GM18517 (cell line): ENCODE data around the gene LTBP2.

ENCODE experiments used
- ATAC-seq: cut with Tn5 transposase; IDR thresholded peaks from one replicate; pipeline ENCODE4 v1.9.1; 2021; ENCODE audit warnings: mild to moderate bottlenecking, moderate library complexity; ENCODE audit not compliant: unreplicated experiment

LTBP2 gene

DNA sequence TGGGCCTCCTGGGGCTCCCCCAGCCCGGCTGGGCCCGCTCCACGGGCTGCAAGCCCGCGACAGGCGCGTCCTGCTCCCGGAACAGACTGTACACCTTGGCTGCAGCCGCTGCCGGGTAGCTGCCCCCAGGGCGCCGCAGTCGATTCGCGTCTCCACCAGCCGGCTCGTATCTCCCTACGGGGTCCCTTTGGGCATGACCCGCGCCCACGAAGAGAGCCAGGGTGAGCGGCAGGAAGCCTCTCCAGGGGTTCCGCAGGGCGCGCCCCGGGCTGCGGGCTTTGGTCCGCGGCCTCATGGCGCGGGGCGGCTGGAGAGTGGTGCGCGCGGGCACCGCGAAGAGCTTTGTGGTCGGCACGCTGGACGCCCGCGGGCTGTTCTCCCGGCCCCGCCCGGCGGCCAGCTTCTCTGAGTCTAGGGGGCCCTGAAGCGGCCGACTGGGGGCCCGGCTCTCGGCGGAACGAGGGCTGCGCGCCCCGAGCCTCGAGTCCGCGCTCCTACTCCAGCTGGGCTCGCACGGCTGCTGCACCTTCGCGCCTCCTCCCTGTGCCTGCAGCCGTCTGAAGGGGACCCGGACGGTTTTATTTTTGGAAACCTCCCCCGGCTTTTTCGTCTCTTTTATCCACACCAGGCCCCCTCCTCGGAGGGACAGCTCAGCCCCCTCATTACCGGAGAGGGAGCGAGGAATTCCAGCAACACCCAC, at the start of gene LTBP2:
Gene LTBP2 (minus strand): TSS at position 588 of the 700 bp plus-strand sequence. CDS start 293 bp downstream, at position 295.
- no peak for ATAC-seq

DNA sequence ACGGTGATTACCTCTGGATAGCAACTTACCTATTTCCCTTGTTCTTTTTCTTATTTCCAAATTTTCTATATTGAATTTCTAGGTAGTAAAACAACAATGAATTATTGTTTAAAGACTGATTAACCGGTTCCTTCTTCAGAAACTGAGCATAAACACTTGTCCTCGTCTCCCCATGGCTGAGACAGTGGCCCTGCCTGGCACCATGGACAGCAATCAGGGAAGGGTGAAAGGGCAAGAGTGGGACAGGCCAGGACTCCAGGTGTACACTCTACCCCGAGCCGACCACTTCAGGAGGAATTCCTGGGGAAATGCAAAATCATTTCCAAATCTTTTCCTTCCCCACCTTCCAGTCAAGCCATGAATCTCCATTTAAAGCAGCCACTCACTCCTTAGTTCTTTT, 48.8 kb upstream of the LTBP2 start:
- no peak for ATAC-seq

DNA sequence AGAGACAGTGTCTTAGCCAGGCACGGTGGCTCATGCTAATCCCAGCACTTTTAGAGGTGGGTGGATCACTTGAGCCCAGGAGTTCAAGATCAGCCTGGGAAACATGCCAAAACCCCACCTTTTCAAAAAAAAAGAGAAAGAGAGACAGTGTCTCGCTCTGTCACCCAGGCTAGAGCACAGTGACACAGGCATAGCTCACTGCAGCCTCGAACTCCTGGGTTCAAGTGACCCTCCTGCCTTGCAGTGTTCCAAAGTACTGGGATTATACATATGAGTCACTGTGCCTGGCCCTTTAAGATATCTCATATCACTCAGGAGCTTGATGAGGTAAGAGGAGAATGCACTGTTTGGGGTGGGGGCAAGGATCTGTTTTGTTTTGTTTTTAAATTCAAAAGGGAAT, 48.1 kb upstream of the LTBP2 start:
- ATAC-seq, result no peak

DNA sequence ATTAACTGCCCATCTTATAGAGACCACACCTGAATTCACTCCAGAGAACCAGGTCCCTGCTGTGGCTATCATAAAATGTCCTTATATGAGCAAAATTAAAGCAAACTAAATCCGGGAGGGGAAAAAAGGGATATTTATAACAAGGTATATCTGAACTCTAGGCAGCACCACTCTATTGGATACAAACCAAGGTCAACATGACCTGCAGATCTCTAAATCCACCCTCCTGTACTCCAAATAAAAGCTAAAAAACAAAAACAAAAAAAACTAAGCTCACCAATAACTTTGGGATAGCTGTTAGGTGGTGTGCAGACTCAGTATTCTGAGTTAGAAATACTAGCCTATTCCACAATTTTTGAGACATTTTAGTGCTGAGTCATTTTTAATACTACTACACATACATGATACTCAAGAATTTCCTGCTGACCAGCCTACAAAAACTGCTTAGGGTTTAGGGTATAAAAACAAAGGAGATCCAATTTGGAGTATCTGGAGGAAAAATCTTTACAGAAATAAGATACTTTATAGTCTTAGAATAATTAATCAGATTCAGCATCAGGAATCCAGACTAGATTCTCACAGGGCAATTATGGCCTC, 46.6 kb upstream of the LTBP2 start:
- no peak for ATAC-seq

DNA sequence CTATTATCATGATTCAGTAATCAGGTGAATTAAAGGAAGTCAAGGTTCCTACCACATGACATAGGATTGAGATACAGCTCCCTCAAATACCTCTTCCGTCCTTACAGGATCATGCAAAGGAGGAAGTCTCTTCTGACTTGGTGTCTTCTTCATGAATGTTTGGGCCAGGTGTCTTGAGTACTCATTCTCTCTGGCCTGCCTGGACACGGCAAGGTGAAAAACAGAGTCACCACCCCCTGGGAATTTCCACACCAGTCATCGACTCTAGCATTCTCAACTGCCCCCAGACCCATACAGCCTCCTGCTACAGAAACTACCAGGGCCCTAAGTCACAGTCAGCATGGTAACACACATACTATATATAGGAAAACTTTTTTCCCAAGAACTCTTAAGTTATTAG, 44.9 kb upstream of the LTBP2 start:
- no peak for ATAC-seq

- ATAC-seq, result no peak
Observed at GRCh38 chr14:74655599-74656395, 43.8 kb upstream of the LTBP2 start.

GRCh38 chr14:74654931-74655330, 42.9 kb upstream of the LTBP2 start:
- no peak for ATAC-seq

GRCh38 chr14:74653386-74654138, 41.5 kb upstream of the LTBP2 start:
- no peak for ATAC-seq

DNA sequence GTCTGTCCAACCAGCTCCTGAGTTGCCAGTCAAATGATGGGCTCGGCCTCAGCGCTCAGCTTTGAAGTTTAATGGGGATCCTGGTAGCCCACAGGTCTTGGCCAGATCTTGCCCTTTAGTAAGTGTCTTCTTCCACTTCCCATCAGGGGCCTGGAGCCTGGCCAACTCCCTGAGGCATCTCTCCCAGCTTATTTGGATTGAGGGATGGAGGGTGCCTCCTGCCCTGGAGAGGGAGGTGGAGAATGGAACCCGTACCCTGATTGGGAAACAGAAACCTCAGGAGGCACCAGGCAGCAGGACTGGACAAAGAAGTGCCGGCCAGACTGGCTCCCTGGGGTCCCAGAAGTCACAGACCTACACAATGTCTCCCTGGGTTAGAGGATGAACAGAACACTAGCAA, 40.5 kb upstream of the LTBP2 start:
- no peak for ATAC-seq

DNA sequence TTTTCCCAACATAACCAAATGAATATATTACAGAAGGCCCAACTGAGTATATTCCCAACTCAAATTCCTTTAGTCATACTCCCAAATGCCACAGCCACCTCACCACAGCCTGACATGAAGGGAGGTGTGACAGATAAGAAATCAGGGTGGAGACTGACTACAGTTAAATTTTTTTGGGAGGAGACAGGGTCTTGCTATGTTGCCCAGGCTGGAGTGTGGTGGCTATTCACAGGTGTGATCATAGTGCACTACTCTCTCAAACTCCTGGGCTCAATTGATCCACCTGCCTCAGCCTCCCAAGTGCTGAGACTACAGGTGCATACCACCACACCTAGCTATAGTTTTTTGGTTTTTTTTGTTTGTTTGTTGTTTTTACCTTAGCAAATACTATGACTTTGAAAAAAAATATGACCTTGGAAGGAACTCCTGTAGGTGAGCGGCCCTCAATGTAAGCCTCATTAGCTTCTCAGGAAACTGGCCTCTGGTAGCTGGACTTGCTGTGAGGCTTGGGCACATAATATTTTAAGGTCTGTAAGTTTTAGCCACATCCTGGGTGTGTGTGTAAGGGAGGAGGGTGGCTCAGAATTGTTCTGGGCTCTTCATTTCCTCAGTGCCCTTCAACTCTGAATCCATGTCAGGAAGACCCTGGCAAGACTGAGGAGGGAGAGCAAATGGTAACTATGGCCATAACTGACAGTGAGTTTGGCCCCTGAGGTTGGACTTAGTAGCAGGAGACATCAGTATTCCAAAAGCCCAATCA, 39.1 kb upstream of the LTBP2 start:
- ATAC-seq, result no peak

GRCh38 chr14:74649673-74650072, 37.6 kb upstream of the LTBP2 start:
- ATAC-seq, result no peak

GRCh38 chr14:74649167-74649566, 37.1 kb upstream of the LTBP2 start:
- no peak for ATAC-seq

DNA sequence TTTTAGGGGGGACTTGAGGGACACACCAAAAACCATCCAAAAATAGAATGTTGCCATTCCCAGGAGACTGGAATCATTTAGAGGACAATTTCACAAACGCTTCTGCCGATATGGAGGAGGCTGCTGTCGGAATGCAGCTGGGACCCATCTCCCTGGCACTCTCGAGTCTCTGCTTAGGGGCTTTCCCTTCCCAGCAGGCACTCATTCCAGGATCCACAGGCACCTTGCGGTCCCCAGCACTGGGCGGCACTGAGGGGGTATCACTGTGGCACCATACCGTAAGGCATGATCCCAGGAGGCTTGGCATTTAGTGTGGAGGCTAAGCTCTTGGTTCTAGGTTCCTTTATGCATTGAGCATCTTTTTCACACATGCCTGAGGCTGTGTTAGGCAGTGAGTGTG, 36.6 kb upstream of the LTBP2 start:
- ATAC-seq, result no peak

- ATAC-seq, result no peak
Observed at GRCh38 chr14:74647678-74648461, 35.8 kb upstream of the LTBP2 start.

GRCh38 chr14:74647061-74647677, 35.1 kb upstream of the LTBP2 start:
- no peak for ATAC-seq

DNA sequence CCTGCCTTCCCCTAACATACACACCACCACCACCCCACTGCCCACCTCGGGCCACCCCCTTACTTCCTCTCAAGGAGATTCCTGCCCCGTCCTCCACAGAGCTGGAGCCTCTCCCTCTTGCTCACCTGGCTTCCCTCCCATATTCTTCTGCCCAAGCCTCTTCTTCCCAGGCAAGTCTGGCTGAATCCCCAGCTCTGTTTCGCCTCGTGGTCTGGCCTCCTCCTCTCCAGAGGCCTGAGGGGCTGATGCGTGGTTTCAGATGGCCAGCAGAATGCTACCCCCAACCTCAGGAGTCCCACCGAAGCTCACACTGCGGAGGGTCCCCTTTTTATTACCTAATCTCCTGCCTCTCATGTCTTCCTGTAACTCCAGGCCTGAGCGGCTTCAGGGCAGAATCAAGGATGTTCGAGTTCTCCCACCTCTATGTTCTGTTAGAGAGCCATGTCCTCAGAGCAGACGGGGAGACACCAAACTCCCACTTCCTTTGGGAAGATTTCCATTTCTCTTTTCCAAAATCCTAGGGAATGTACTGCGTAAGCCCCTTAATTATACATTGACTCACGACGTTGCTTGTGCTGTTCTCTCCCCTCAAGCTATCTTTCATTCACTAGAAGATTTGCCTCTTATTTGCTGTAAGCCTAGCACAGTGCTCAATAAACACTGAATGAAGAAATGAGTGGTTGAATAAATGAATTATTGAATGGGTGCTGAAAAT, 33.9 kb upstream of the LTBP2 start:
- no peak for ATAC-seq

GRCh38 chr14:74645244-74645643, 33.2 kb upstream of the LTBP2 start:
- no peak for ATAC-seq

GRCh38 chr14:74641601-74642391, 29.8 kb upstream of the LTBP2 start:
- no peak for ATAC-seq
